DND-41 (cell line): Measurements from ENCODE around the gene LGI4.

Source experiments
- ATAC-seq: fragments of 200-7000 bp; cut with Tn5 transposase; 3 replicates; pipeline ENCODE4 v1.9.1; 2021; ENCODE audit warnings: low read depth; ENCODE audit not compliant: insufficient read depth
- DNase-seq: peaks from one replicate; pipeline ENCODE4 v3.0.0-alpha.2; 2020
- H2AFZ ChIP-seq: 2 replicates; pipeline ENCODE4 v1.6.0; 2012; ENCODE audit warnings: low read depth, low read length
- H3K27ac ChIP-seq: 2 replicates; pipeline ENCODE4 v1.5.1; 2012; ENCODE audit warnings: low read length, inconsistent platforms
- H3K27me3 ChIP-seq: fragments of 200-600 bp; sonication (generic); 2 replicates; pipeline ENCODE4 v1.6.0; 2012; ENCODE audit warnings: low read length, mild to moderate bottlenecking, inconsistent platforms; ENCODE audit not compliant: insufficient read depth, poor library complexity
- H3K36me3 ChIP-seq: 2 replicates; pipeline ENCODE4 v1.5.1; 2012; ENCODE audit warnings: low read length, inconsistent platforms; ENCODE audit not compliant: insufficient read depth
- H3K4me1 ChIP-seq: 2 replicates; pipeline ENCODE4 v1.5.1; 2012; ENCODE audit warnings: mild to moderate bottlenecking, low read length; ENCODE audit not compliant: insufficient read depth
- H3K4me2 ChIP-seq: 2 replicates; pipeline ENCODE4 v1.6.0; 2012; ENCODE audit warnings: mild to moderate bottlenecking, moderate library complexity, low read length, inconsistent platforms; ENCODE audit not compliant: insufficient read depth
- H3K4me3 ChIP-seq, 2 experiments: fragments of 200-600 bp in 1 of 2; shearing (Covaris generic) in 1 of 2; 2 replicates each; pipeline ENCODE4 v1.5.1; 2012 to 2016; ENCODE audit warnings: inconsistent platforms in 2 of 2, low read length in 2 of 2, mild to moderate bottlenecking in 2 of 2, low read depth in 1 of 2, moderate library complexity in 1 of 2
- H3K79me2 ChIP-seq: 2 replicates; pipeline ENCODE4 v1.6.0; 2012; ENCODE audit warnings: low read length, inconsistent platforms; ENCODE audit not compliant: insufficient read depth
- H3K9ac ChIP-seq: 2 replicates; pipeline ENCODE4 v1.6.0; 2012; ENCODE audit warnings: low read depth, mild to moderate bottlenecking, inconsistent platforms, low read length, moderate library complexity
- H3K9me3 ChIP-seq: 2 replicates; pipeline ENCODE4 v1.5.1; 2012; ENCODE audit warnings: low read length, moderate library complexity, mild to moderate bottlenecking, inconsistent platforms; ENCODE audit not compliant: insufficient read depth, severe bottlenecking
- H4K20me1 ChIP-seq: 2 replicates; pipeline ENCODE4 v1.6.0; 2012; ENCODE audit warnings: low read length; ENCODE audit not compliant: insufficient read depth
- CTCF ChIP-seq: IDR thresholded peaks from 2 replicates; pipeline ENCODE4 v1.5.1; 2012; ENCODE audit warnings: borderline replicate concordance, low read length, moderate library complexity, mild to moderate bottlenecking; ENCODE audit not compliant: poor library complexity, severe bottlenecking; ENCODE audit errors: extremely low read depth
- EZH2 ChIP-seq: IDR thresholded peaks from 3 replicates; pipeline ENCODE4 v1.6.1; 2012; ENCODE audit warnings: borderline replicate concordance, low read depth, mild to moderate bottlenecking, moderate library complexity, low read length, inconsistent platforms; ENCODE audit not compliant: severe bottlenecking

Gene LGI4

GRCh38 chr19:35166100-35167063, 31.5 kb upstream of the LGI4 start:
- no peak overlapping the region for H3K9ac ChIP-seq
- no peaks in the 10 kb centered on the region for H3K4me1 ChIP-seq
- no peak overlapping the region for H3K27ac ChIP-seq
- H4K20me1 ChIP-seq = no peaks in the 10 kb centered on the region
- peaks cover 69% of the 10 kb centered on the region for H3K36me3 ChIP-seq
- ATAC-seq (no peak), DNase-seq (no peak)
- H3K27me3 ChIP-seq = no peaks in the 10 kb centered on the region
- H2AFZ ChIP-seq = no peak overlapping the region
- H3K4me2 ChIP-seq = no peak overlapping the region
- H3K79me2 ChIP-seq = no peaks in the 10 kb centered on the region
- H3K4me3 ChIP-seq = no peak overlapping the region
- peaks cover 4% of the 10 kb centered on the region for H3K9me3 ChIP-seq
- TF ChIP-seq EZH2 (no peak), CTCF (no peak)

- Histone ChIP-seq H4K20me1 (no peaks in the 10 kb centered on the region), H3K9ac (no peak overlapping the region), H3K27ac (no peak overlapping the region), H3K4me2 (no peak overlapping the region), H3K4me1 (no peaks in the 10 kb centered on the region), H3K4me3 (no peak overlapping the region), H3K27me3 (no peaks in the 10 kb centered on the region), H3K36me3 (peaks cover 78% of the 10 kb centered on the region), H2AFZ (no peak overlapping the region), H3K79me2 (no peaks in the 10 kb centered on the region), H3K9me3 (peaks cover 4% of the 10 kb centered on the region)
- ATAC-seq = no peak
- DNase-seq = no peak
- TF ChIP-seq EZH2 (no peak), CTCF (no peak)
These were observed 30.6 kb upstream of the LGI4 start for GRCh38 chr19:35165200-35166058.

- Histone ChIP-seq H2AFZ (no peak overlapping the region), H3K27me3 (no peaks in the 10 kb centered on the region), H3K27ac (no peak overlapping the region), H3K79me2 (no peaks in the 10 kb centered on the region), H3K9me3 (peaks cover 4% of the 10 kb centered on the region), H3K4me1 (no peaks in the 10 kb centered on the region), H3K4me3 (no peak overlapping the region), H4K20me1 (no peaks in the 10 kb centered on the region), H3K9ac (no peak overlapping the region), H3K4me2 (no peak overlapping the region), H3K36me3 (peaks cover 80% of the 10 kb centered on the region)
- ATAC-seq = no peak
- no peak for DNase-seq
- TF ChIP-seq CTCF = no peak
- no peak for TF ChIP-seq EZH2
These were observed 29.6 kb upstream of the LGI4 start for GRCh38 chr19:35164418-35164817.
